Measurements from ENCODE around the gene ZNRF2.

Gene ZNRF2

DNA sequence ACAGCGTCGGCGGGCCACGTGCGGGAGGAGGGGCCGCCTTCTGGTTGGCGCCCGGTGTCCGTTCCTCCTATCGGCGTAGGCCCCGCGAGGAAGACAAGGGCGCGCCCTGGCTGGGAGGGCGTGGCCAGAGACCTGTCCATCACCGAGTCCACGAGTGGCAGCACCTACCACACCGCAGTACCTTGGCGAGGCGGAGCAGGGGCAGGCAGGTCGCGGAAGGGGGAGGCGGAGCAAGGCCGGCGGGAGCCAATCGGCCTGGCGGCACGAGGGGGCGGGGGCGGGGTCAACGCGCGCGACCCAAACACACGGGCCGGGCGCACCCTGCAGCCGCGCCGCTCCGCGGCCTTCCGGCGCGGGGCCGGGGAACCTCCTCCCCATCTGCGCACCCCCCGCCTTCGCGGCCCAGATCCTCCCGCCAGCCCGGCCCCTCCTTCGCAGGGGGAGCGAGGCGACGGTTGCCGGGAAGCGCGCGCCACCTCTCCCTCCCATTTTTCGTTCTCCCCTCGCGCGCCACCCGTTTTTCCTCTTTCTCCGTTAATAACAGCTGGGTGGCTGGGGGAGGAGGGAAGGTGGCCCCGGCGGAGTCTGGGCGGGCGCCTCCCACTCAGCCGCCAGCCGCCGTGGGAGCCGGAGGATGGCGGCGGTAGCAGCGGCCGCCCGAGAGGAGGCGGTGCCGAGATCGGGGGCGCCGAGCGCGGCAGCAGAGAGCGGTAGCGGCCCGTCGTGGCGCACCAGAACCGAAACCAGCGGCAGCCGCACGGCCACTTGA lies at the start of gene ZNRF2:
Gene ZNRF2, plus strand, starts transcription at position 300 of the 769 bp plus-strand sequence. CDS start 761 bp downstream, outside the sequence.
- peak; percentile 98 for DNase-seq

DNA sequence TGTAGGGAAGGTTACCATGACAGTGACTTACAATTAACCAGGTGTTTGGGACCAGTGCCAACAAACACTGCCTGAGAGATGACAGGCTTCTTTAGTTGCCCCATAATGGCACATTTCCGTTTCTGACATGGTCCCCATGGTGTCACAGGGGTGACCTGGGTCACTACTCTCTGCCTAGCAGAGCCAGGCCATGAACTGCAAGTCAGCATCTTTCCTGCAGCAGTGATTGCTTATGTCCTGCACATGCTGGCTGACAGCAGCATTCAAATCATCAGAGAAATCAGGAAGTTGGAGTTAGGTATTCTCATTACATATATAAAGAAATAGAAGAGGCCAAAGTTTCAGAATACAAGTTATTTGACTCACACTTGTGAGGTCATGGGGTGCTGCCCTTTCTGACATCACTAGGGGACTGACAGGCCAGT lies 47.1 kb upstream of the ZNRF2 start:
- no peak for DNase-seq

- peak; percentile 83 for DNase-seq
Observed at GRCh38 chr7:30238721-30239441, 45.5 kb upstream of the ZNRF2 start.

DNA sequence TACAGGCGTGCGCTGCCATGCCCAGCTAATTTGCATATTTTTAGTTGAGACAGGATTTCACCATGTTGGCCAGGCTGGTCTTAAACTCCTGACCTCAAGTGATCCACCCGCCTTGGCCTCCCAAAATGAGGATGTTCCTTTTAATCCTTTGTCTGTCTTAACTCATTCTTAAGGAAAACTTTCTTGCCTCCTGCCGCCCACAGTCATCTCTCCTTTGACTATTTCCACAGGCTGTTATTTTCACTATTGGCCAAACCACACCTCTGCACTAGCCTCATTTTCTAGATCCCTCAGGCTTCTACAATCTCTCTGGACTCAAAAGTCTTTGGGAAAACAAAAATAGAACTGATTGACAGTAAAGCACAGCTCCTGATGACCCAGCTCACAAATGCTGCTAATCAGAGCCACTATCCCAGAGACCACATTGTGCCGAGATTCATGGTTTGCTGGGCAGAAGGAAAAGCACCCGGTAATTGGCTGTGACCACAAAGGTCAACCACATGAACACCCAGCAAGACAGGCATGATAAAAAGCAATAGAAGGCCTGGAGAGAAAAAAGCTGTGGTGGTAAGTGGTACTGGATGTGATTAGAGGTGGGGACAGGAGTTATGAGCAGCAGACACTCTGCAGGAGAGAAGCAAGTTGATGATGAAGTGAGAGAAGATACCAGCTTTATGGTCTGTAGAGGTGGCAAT lies 44.1 kb upstream of the ZNRF2 start:
- DNase-seq, result no peak

GRCh38 chr7:30241767-30242166 lies 42.6 kb upstream of the ZNRF2 start:
- no peak for DNase-seq

GRCh38 chr7:30244340-30244739 lies 40.1 kb upstream of the ZNRF2 start:
- DNase-seq, result no peak

DNA sequence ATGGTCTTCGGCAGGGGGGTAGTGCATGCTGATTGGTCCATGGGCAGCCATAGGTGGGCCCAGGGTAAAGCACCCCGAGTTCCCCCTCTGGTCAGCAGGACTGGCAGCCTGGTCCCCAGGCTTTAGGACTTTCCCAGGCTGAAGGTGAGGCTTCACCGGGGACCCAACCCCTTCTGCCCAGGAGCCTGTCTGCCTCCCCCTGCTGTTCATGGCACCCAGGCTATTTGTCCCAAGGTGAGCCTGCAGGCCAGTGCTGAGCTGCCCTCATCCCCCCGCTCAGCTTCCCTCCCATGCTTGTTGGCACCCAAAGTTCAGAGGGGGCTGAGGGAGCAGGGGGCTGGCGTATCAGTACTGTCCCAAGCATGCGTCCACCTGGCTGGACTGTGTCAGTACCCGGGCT lies 38.5 kb upstream of the ZNRF2 start:
- no peak for DNase-seq

DNA sequence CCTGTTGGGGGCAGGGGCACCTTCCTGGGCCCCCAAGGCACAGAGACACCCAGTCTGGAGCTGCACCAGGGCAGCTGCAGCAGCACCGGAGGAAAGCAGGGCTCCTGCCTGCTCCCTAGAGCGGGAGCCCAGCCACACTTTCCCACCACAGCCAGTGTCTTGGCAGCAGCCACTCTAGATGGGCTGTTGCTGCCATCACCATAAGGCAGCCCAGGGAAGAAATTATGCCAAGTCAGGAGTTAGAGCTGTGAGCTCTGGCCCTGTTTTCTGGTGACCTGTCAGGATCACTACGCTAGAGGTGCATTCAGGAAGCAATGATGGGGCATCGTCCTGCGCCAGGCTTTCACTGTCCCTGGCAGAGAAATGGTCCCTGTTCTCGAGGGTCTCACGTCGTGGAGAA lies 38.0 kb upstream of the ZNRF2 start:
- no peak for DNase-seq

DNA sequence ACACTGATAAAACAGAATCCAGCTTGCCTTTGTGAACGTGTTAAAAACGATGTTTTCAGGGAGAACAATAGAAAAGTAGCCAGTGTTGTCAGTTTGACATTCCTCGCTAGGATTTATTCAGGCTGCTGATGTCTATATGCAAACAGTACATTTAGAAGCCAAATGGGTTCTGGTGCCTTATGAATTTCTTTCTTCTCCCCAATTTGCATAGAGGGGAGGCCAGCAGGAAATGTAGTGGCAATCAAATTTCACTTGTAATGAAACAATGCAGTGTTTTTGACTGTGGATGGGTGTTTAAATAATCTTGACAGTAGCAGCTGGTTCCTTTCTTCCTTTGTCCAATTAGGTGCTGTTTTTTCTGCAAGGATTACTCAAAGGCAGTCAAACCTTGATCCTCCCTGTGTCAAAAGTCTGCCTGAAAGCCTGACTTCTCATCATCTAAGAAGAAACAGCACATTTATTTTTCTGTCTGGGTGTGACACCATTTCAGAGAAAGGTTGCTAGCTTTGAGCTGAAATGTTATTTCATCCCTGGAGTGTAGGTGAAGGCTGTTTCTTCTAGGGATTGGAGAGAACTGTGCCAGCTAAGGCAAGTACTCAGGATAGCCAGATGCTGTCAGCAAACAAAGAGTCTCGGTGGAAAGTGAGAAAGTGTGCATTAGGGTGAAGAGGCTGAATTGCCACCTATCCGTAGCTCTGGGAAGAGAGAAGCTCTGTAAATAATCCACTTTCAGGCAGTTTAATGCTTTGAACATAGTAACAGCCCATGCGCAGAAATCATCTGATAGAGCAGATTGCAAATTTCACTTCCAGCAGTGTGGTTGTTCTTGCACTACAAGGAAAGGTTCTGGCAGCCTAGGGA lies 36.6 kb upstream of the ZNRF2 start:
- DNase-seq, result peak; percentile 19

DNA sequence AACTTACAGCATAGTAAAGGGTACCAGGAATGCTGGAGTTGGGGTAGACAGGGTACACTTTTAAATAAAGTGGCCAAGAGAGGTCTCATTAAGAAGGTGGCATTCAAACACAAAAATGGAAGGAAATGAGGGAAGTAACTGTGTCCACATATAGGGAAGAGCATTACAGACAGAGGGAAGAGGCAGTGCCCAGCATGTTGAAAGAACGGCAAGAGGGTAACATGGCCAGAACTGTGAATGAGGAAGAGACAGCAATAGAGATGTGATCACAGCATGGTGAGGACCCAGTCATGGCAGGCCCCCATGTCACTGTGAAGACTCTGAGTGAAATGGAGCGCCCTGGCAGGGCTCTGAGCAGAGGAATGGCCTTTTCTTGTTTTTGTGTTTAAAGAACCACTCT lies 35.1 kb upstream of the ZNRF2 start:
- DNase-seq, result no peak

GRCh38 chr7:30249986-30250774 lies 34.2 kb upstream of the ZNRF2 start:
- DNase-seq, result no peak

DNA sequence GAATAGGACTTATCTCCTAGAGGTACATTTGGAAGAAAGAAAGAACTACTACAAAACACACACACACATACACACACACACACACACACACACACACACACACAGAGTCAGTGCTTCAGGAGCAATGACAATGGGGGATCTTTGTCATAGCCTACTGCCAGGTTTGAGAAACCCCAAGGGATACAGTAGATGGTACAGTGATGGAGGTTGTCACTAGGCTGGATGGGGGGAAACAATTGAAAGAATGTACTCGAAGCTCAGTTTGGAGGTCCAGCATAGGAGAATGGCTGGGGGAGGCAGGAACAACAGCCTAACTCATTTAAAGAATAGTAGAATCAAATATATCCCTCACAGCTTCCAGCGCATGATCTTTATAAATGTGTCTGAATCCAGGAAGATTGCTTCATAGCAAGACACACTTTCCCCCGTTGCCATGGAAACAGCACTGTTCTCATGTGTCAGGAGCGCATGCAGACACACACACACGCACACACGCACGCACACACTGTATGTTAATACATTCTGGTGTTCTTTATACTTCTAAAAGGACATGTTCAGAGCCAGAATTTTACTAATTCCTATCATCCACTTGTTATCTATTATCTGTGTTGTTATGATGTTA lies 32.6 kb upstream of the ZNRF2 start:
- DNase-seq, result no peak

DNA sequence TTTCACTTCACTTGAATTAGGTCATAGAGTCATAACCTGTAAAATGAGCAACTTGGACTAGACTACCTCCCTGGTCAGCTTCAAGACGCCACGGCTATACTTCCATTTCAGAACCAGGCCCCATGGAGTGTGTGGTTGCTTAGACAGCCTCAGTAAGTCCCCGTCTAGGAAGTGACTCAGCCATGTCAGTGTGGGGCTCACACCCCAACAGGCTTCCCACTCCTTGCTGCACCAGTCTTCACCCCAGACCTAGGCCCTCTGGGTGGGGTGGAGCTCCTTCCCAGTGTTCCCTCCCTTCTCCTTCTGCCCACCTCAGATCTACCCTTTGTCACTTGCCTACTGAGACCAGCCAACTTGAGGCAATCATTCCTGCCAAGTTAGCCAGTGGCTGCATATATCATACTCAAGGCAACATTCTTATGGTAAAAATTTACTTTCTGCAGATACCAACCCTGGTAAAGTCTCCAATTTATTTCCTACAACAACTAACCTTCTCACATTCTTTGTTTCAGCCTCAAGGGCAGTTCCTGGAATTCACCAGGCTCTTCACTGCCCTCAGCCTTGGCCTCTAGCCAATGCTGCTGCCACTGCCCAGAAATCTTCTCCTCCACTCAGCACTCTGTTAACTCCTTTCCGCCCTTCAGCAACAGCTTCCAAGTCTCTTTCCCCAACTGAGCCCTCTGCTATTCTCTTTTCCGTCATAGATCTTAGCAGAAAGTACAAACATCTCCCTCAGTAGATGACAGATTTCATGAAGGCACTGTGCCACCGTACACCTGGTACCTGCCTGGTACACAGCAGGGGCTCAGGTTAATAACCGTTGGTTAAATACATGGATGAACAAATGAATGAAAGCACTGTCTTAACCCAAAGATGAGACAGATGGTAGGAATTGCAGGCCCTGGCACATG lies 31.3 kb upstream of the ZNRF2 start:
- peak; percentile 61 for DNase-seq

- no peak for DNase-seq
Observed at GRCh38 chr7:30253796-30254165, 30.6 kb upstream of the ZNRF2 start.

- no peak for DNase-seq
Observed at GRCh38 chr7:30254248-30254647, 30.1 kb upstream of the ZNRF2 start.

DNA sequence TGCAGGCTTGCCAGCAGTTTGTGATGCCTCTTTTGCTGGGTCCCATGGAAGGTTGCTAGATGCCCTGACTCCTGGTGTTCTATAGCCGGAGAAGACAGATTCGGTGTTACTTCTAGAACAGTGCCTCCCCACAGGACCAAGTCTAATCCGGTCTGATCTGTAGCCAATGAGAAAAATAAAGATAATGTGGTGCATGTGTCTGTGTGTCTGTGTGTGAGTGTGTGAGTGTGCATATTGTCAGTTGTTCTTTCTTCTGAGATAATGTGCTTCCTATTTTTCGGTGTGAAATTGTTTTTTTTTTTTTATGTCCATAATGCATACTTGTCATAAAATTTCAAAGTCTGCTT lies 29.7 kb upstream of the ZNRF2 start:
- no peak for DNase-seq

- DNase-seq, result no peak
Observed at GRCh38 chr7:30255064-30255769, 29.2 kb upstream of the ZNRF2 start.

DNA sequence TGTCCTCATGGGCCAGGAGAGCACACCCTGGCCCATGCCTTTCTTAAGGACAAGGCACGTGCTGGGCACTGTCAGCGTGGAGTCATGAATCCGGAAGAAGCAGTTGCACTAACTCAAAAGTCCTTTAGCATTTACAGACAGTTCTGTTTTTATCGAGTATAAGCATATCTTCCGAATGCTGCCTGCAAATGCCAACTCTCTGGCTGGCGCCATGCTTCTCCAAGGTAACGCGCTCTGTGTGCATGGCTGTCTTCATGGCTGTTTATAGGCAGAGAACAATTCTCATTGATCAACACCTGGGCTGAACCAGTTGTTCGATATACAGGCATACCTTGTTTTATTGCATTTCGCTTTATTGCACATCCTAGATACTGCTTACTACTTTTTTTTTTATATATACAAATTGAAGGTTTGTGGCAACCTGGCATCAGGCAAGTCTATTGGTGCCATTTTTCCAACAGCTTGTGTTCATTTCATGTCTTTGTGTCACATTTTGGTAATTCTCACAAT lies 28.0 kb upstream of the ZNRF2 start:
- no peak for DNase-seq

DNA sequence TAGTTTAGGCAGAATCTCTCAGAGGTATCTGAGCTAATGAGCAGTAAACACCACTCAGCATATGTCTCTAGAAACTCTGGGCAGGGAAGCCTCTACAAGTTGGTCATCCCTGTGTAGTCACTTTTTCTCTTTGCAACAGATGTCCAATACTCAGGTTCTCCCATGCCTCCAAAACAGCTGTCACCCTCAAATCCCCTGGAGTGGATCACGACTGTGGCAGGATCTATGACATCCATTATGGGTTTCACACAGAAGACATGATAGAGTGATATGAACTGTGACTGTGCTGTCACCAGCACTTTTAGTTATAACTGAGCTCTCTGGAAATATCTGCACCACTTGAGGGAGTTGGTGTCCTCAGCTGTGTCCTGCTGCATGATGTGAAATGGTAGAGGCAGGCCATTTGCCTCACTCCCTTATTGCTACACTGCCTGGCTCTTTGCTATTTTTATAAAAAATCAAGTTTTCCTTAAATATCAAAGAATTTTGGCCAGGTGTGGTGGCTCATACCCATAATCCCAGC lies 24.1 kb upstream of the ZNRF2 start:
- DNase-seq, result no peak

Data from NCI-H2171 (cell line).